ENCODE results near the gene NAT16.
A peak's percentile ranks its signal among the peaks of the same experiment; 100 is the strongest.

The NAT16 gene

GRCh38 chr7:101170617-101171441 lies 9.3 kb downstream of the NAT16 start:
- DNase-seq (ENCODE audit: low spot score), result no peak

- DNase-seq (ENCODE audit: low spot score), result peak; percentile 80
These were observed 10.1 kb downstream of the NAT16 start for GRCh38 chr7:101169838-101170551.

- DNase-seq (ENCODE audit: low spot score), result no peak
These were observed 10.8 kb downstream of the NAT16 start for GRCh38 chr7:101169110-101169837.

- no peak for DNase-seq (ENCODE audit: low spot score)
These were observed 11.6 kb downstream of the NAT16 start for GRCh38 chr7:101168412-101169049.

GRCh38 chr7:101167645-101168411 lies 12.3 kb downstream of the NAT16 start:
- DNase-seq (ENCODE audit: low spot score), result no peak

- no peak for DNase-seq (ENCODE audit: low spot score)
These were observed 13.0 kb downstream of the NAT16 start for GRCh38 chr7:101166909-101167644.

- DNase-seq (ENCODE audit: low spot score), result no peak
These were observed 13.5 kb downstream of the NAT16 start for GRCh38 chr7:101166648-101166908.

GRCh38 chr7:101165958-101166647 lies 14.0 kb downstream of the NAT16 start:
- DNase-seq (ENCODE audit: low spot score), result no peak

GRCh38 chr7:101165075-101165957 lies 14.8 kb downstream of the NAT16 start, which contains the start of gene VGF:
Gene VGF (minus strand): TSS chr7:101165569. CDS start chr7:101164843, 726 bp downstream.
- DNase-seq (ENCODE audit: low spot score), result peak; percentile 89

GRCh38 chr7:101164071-101164840 lies 15.8 kb downstream of the NAT16 start:
- no peak for DNase-seq (ENCODE audit: low spot score)

- no peak for DNase-seq (ENCODE audit: low spot score)
These were observed 16.6 kb downstream of the NAT16 start for GRCh38 chr7:101163279-101164070.

- no peak for DNase-seq (ENCODE audit: low spot score)
These were observed 17.4 kb downstream of the NAT16 start for GRCh38 chr7:101162551-101163278.

- no peak for DNase-seq (ENCODE audit: low spot score)
These were observed 18.2 kb downstream of the NAT16 start for GRCh38 chr7:101161692-101162471.

GRCh38 chr7:101160910-101161309 lies 19.2 kb downstream of the NAT16 start:
- DNase-seq (ENCODE audit: low spot score), result no peak

GRCh38 chr7:101159696-101160674 lies 20.1 kb downstream of the NAT16 start:
- DNase-seq (ENCODE audit: low spot score), result no peak
